Panc1 (cell line): Measurements from ENCODE around the gene CHKB. TPM values are rescaled to one million over a fixed set of nuclear protein-coding genes. Genes with fewer than 3 reads are reported as not detected.

Source experiments
- ATAC-seq: fragments of 200-7000 bp; cut with Tn5 transposase; 2 replicates; pipeline ENCODE4 v1.9.1; 2020; ENCODE audit warnings: mild to moderate bottlenecking, moderate library complexity
- BruUV-seq: library from RNA; stranded (reverse); fragments of 400-500 nt; replicated peaks from 2 replicates; lab custom pipeline; 2021; lab: Mats Ljungman, UMichigan
- CTCF ChIA-PET: fragments of 300-600 bp; sonication (Branson Sonifier 250); formaldehyde crosslinking; loops from one replicate; lab custom pipeline; 2022; ENCODE audit warnings: antibody characterized with exemption; lab: Charles Lee
- POLR2A ChIA-PET: fragments of 300-600 bp; sonication (Branson Sonifier 250); formaldehyde crosslinking; loops from one replicate; lab custom pipeline; 2022; ENCODE audit warnings: antibody characterized with exemption; lab: Charles Lee
- DNase-seq: peaks from one replicate; pipeline ENCODE4 v3.0.0-alpha.2; 2010; ENCODE audit warnings: low read depth, low spot score
- H3K27ac ChIP-seq: 2 replicates; pipeline ENCODE4 v1.5.1; 2011; ENCODE audit warnings: mild to moderate bottlenecking, low read length, inconsistent platforms
- H3K27me3 ChIP-seq: fragments of 200-500 bp; sonication (Bioruptor generic); 2 replicates; pipeline ENCODE4 v1.6.0; 2014; ENCODE audit warnings: low read length, inconsistent platforms; ENCODE audit not compliant: control insufficient read depth, insufficient read depth
- H3K36me3 ChIP-seq: fragments of 200-500 bp; sonication (Bioruptor generic); 2 replicates; pipeline ENCODE4 v1.5.1; 2014; ENCODE audit warnings: inconsistent platforms, mild to moderate bottlenecking, low read length, moderate library complexity; ENCODE audit not compliant: control insufficient read depth, insufficient read depth
- H3K4me1 ChIP-seq: 2 replicates; pipeline ENCODE4 v1.5.1; 2011; ENCODE audit warnings: inconsistent platforms, mild to moderate bottlenecking, low read length, moderate library complexity; ENCODE audit not compliant: control insufficient read depth, insufficient read depth
- H3K4me3 ChIP-seq, 2 experiments: 2 replicates each; pipeline ENCODE4 v1.5.1; 2011 to 2012; ENCODE audit warnings: low read depth in 2 of 2, low read length in 2 of 2, mild to moderate bottlenecking in 2 of 2, inconsistent platforms in 1 of 2, moderate library complexity in 1 of 2
- H3K9me3 ChIP-seq: fragments of 200-500 bp; sonication (Bioruptor generic); 2 replicates; pipeline ENCODE4 v1.5.1; 2014; ENCODE audit warnings: low read depth, mild to moderate bottlenecking, inconsistent platforms, low read length, moderate library complexity; ENCODE audit not compliant: control insufficient read depth, insufficient read depth
- POLR2AphosphoS5 ChIP-seq: IDR thresholded peaks from 2 replicates; pipeline ENCODE4 v1.6.1; 2012; ENCODE audit warnings: mild to moderate bottlenecking, low read depth, low read length, moderate library complexity
- REST ChIP-seq, 2 experiments: IDR thresholded peaks; 2 replicates each; pipeline ENCODE4 v1.6.1; 2011 to 2012; ENCODE audit warnings: low read depth in 2 of 2, control low read depth in 1 of 2, low read length in 1 of 2, mild to moderate bottlenecking in 1 of 2, moderate library complexity in 1 of 2; ENCODE audit not compliant: insufficient read depth in 1 of 2
- SIN3A ChIP-seq: IDR thresholded peaks from 2 replicates; pipeline ENCODE4 v1.6.1; 2012; ENCODE audit warnings: low read depth, mild to moderate bottlenecking, low read length, moderate library complexity, borderline replicate concordance; ENCODE audit not compliant: insufficient read depth
- TCF7L2 ChIP-seq: IDR thresholded peaks from 2 replicates; pipeline ENCODE4 v1.6.1; 2011; ENCODE audit warnings: mild to moderate bottlenecking, low read depth, low read length, inconsistent platforms
- in situ Hi-C: cut with HindIII; loops from 2 replicates; pipeline ENCODE4 v1.10.0; 2016; ENCODE audit warnings: low sequenced_read_pairs, low pct_unique_long_range_greater_than_20kb
- intact Hi-C: fragments of 100-400 bp; cut with micrococcal nuclease; formaldehyde crosslinking; loops from one replicate; pipeline ENCODE4 v1.10.0; 2022; ENCODE audit not compliant: unreplicated experiment
- total RNA-seq: library from RNA; stranded (reverse); gene quantifications from one replicate; pipeline ENCODE4 v1.2.1, GENCODE V29; 2021; ENCODE audit not compliant: unreplicated experiment
- TF ChIP-seq, protein P1 (sequence below): fragments of 450-650 bp; IDR thresholded peaks from 2 replicates; pipeline ENCODE4 v1.5.1; 2017; ENCODE audit warnings: mild to moderate bottlenecking

The CHKB gene
- total RNA-seq, 1 experiment from 2014 or later: 43.5 TPM

DNA sequence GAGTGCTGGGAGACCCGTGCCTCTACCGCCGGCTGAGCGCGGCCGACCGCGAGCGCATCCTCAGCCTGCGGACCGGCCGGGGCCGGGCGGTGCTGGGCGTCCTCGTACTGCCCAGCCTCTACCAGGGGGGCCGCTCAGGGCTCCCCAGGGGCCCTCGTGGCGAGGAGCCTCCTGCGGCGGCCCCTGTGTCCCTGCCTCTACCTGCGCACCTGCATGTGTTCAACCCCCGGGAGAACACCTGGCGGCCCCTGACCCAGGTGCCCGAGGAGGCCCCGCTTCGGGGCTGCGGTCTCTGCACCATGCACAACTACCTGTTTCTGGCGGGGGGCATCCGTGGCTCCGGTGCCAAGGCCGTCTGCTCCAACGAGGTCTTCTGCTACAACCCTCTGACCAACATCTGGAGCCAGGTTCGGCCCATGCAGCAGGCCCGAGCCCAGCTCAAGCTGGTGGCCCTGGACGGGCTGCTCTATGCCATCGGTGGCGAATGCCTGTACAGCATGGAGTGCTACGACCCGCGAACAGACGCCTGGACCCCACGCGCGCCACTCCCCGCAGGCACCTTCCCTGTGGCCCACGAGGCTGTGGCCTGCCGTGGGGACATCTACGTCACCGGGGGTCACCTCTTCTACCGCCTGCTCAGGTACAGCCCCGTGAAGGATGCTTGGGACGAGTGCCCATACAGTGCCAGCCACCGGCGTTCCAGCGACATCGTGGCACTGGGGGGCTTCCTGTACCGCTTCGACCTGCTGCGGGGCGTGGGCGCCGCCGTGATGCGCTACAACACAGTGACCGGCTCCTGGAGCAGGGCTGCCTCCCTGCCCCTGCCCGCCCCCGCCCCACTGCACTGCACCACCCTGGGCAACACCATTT, 33.5 kb downstream of the CHKB start:
- Histone ChIP-seq H3K27me3 (no peaks in the 10 kb centered on the region), H3K27ac (no peak overlapping the region), H3K4me1 (peaks cover 14% of the 10 kb centered on the region), H3K36me3 (no peaks in the 10 kb centered on the region), H3K9me3 (no peaks in the 10 kb centered on the region), H3K4me3 (no peak overlapping the region)
- CTCF ChIA-PET: interaction anchor here (0.5 kb wide), 1 partner anchor 8 kb away, joined by 3 read pairs; no protein-coding TSS in a partner anchor
- in situ Hi-C loops: no loop called here
- no peak for DNase-seq
- POLR2A ChIA-PET: no interaction called here
- intact Hi-C loops: no loop called here
- ATAC-seq: no peak
- no TSS peak for BruUV-seq
- TF ChIP-seq REST (IDR thresholded peaks at IDR 0.05; ENCODE audit: insufficient read depth in 1 of 2, low read depth in 2 of 2, low read length in 1 of 2) (no peak), TCF7L2 (no peak), SIN3A (no peak)
- TF ChIP-seq, protein P1, sequence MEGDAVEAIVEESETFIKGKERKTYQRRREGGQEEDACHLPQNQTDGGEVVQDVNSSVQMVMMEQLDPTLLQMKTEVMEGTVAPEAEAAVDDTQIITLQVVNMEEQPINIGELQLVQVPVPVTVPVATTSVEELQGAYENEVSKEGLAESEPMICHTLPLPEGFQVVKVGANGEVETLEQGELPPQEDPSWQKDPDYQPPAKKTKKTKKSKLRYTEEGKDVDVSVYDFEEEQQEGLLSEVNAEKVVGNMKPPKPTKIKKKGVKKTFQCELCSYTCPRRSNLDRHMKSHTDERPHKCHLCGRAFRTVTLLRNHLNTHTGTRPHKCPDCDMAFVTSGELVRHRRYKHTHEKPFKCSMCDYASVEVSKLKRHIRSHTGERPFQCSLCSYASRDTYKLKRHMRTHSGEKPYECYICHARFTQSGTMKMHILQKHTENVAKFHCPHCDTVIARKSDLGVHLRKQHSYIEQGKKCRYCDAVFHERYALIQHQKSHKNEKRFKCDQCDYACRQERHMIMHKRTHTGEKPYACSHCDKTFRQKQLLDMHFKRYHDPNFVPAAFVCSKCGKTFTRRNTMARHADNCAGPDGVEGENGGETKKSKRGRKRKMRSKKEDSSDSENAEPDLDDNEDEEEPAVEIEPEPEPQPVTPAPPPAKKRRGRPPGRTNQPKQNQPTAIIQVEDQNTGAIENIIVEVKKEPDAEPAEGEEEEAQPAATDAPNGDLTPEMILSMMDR: no peak

DNA sequence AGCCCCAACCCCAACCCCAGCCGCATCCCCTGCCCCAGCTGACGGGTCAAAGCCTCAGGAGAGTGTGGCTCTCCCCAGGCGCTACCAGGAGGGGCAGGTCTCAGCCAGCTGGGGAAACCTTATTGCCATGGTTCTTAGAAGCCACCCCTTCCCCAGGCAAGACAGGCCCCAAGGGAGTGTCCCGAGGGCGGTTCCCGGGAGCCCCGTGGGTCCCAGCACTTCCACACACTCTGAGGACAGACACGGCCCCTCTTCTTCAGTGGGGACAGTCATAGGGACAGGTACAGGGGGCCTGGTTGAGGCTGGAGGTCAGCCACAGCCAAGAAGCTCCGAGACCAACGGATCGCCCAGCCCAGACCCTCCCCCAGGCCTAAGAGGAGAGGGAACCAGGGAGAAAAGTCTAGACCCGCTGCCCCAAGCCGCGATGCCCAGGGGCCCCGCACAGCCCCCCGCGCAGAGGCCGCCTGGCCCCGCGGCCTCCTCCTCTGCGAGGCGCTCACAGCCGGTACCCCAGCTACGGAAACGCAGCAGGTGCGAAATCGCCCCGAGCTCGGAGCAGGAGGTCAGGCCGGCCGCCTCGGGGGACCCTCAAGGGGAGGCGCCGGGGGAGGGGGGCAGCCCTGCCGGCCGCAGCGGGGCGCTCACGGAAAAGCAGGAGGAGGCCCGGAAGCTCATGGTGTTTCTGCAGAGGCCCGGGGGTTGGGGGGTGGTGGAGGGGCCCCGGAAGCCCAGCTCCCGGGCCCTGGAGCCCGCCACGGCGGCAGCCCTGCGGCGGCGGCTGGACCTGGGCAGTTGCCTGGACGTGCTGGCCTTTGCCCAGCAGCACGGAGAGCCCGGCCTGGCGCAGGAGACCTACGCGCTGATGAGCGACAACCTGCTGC, 34.4 kb downstream of the CHKB start:
- CTCF ChIA-PET: no interaction called here
- BruUV-seq: no TSS peak
- H3K27me3 ChIP-seq: no peaks in the 10 kb centered on the region
- no peaks in the 10 kb centered on the region for H3K9me3 ChIP-seq
- ATAC-seq (no peak), DNase-seq (no peak)
- H3K4me3 ChIP-seq: no peak overlapping the region
- intact Hi-C loops (no loop called here), in situ Hi-C loops (no loop called here)
- TF ChIP-seq REST (IDR thresholded peaks at IDR 0.05; ENCODE audit: insufficient read depth in 1 of 2, low read depth in 2 of 2, low read length in 1 of 2): no peak
- TF ChIP-seq, protein P1: no peak
- no peak for TF ChIP-seq SIN3A
- no peak for TF ChIP-seq TCF7L2
- no peak for TF ChIP-seq POLR2AphosphoS5
- no peak overlapping the region for H3K27ac ChIP-seq
- H3K4me1 ChIP-seq: peaks cover 14% of the 10 kb centered on the region
- POLR2A ChIA-PET: no interaction called here
- H3K36me3 ChIP-seq: no peaks in the 10 kb centered on the region
